H1 (cell line): Measurements from ENCODE around the gene TECR.
A peak's percentile ranks its signal among the peaks of the same experiment; 100 is the strongest.

Source experiments
- BRCA1 ChIP-seq: IDR thresholded peaks from 2 replicates; pipeline ENCODE4 v1.6.1; 2012; ENCODE audit warnings: low read depth, low read length, improper control_type of control experiment
- CEBPB ChIP-seq: IDR thresholded peaks from 2 replicates; pipeline ENCODE4 v1.6.1; 2012; ENCODE audit warnings: low read depth, low read length
- CHD1 ChIP-seq: IDR thresholded peaks from 2 replicates; pipeline ENCODE4 v1.6.1; 2012; ENCODE audit warnings: low read depth, low read length, improper control_type of control experiment
- CREB1 ChIP-seq: IDR thresholded peaks from 2 replicates; pipeline ENCODE4 v1.6.1; 2012; ENCODE audit warnings: inconsistent platforms
- CTCF ChIP-seq, 3 experiments: IDR thresholded peaks; 1 replicate in 2 of 3; 2 replicates in 1 of 3; pipeline versions ENCODE4 v1.5.1 to v1.6.1; 2011; ENCODE audit warnings: low read length in 3 of 3, mild to moderate bottlenecking in 3 of 3, inconsistent platforms in 2 of 3, low read depth in 1 of 3, moderate library complexity in 1 of 3; ENCODE audit not compliant: insufficient read depth in 1 of 3; ENCODE audit errors: control extremely low read depth in 1 of 3
- HDAC2 ChIP-seq, 2 experiments: fragments of 300-600 bp in 1 of 2; sonication (generic) in 1 of 2; IDR thresholded peaks; 2 replicates each; pipeline ENCODE4 v1.6.1; 2011 to 2012; ENCODE audit warnings: low read depth in 2 of 2, low read length in 2 of 2, mild to moderate bottlenecking in 2 of 2, moderate library complexity in 2 of 2, borderline replicate concordance in 1 of 2, inconsistent platforms in 1 of 2
- MAFK ChIP-seq: IDR thresholded peaks from 2 replicates; pipeline ENCODE4 v1.6.1; 2012; ENCODE audit warnings: low read depth, mild to moderate bottlenecking, improper control_type of control experiment, low read length
- POLR2A ChIP-seq, 2 experiments: IDR thresholded peaks; 1 replicate in 1 of 2; 2 replicates in 1 of 2; pipeline ENCODE4 v1.6.1; 2011; ENCODE audit warnings: low read depth in 2 of 2, low read length in 2 of 2, mild to moderate bottlenecking in 2 of 2; ENCODE audit errors: control extremely low read depth in 1 of 2
- SP2 ChIP-seq: IDR thresholded peaks from 2 replicates; pipeline ENCODE4 v1.6.1; 2012; ENCODE audit warnings: mild to moderate bottlenecking, low read length, inconsistent platforms
- SP4 ChIP-seq: IDR thresholded peaks from 2 replicates; pipeline ENCODE4 v1.6.1; 2012; ENCODE audit warnings: low read length, inconsistent platforms
- SRF ChIP-seq: IDR thresholded peaks from 2 replicates; pipeline ENCODE4 v1.6.1; 2011; ENCODE audit warnings: mild to moderate bottlenecking, low read depth, low read length, moderate library complexity
- USF2 ChIP-seq: IDR thresholded peaks from 2 replicates; pipeline ENCODE4 v1.6.1; 2011; ENCODE audit warnings: low read length, improper control_type of control experiment
- YY1 ChIP-seq: IDR thresholded peaks from 2 replicates; pipeline ENCODE4 v1.6.1; 2011; ENCODE audit warnings: low read depth, mild to moderate bottlenecking, low read length

GRCh38 chr19:14529254-14530004 lies at the start of gene TECR:
- TF ChIP-seq CTCF (IDR thresholded peaks at IDR 0.05; ENCODE audit: control extremely low read depth in 1 of 3, insufficient read depth in 1 of 3, low read depth in 1 of 3, low read length in 3 of 3) (0 out of 4 replicates have a peak, but pooled peaks of 1 of the 3 experiments have one; percentile 0), SP2 (no peak; the same call in 1 of the 2 replicates), HDAC2 (IDR thresholded peaks at IDR 0.05; ENCODE audit: borderline replicate concordance in 1 of 2, low read depth in 2 of 2, low read length in 2 of 2) (no peak), POLR2A (IDR thresholded peaks at IDR 0.05; ENCODE audit: control extremely low read depth in 1 of 2, low read depth in 2 of 2, low read length in 2 of 2) (peak; percentile 84 to 94), BRCA1 (no peak), YY1 (no peak), SP4 (peak; percentile 91), USF2 (no peak; the same call in 1 of the 2 replicates), MAFK (no peak), SRF (no peak), CEBPB (no peak; the same call in 1 of the 2 replicates), CHD1 (no peak), CREB1 (peak; percentile 39; the same call in 1 of the 2 replicates)
